ENCODE measurements around the gene GTF3C5. TPM values are rescaled to one million over a fixed set of nuclear protein-coding genes. Genes with fewer than 3 reads are reported as not detected.

The GTF3C5 gene
- total and polyA plus RNA-seq, 2 donors from 2014 or later, result 38.0 to 47.7 TPM

- H3K9ac ChIP-seq (ENCODE audit: low read length in 3 of 3), result no peak overlapping the region
- no peak for TF ChIP-seq CTCF (IDR thresholded peaks at IDR 0.05; ENCODE audit: borderline replicate concordance, extremely low read depth, insufficient read depth)
- intact Hi-C loops (cut with DNase I), result no loop called here
- no peak overlapping the region for H3K4me3 ChIP-seq (ENCODE audit: low read length in 3 of 3)
- H3K27ac ChIP-seq (ENCODE audit: low read depth in 2 of 2, low read length in 2 of 2), result no peak overlapping the region
- H3K36me3 ChIP-seq (ENCODE audit: control insufficient read depth in 2 of 3, insufficient read depth in 3 of 3, low read length in 3 of 3), result no peaks in the 10 kb centered on the region
- no peaks in the 10 kb centered on the region for H3K9me3 ChIP-seq (ENCODE audit: control insufficient read depth in 2 of 3, insufficient read depth in 1 of 3, low read length in 3 of 3)
- FAIRE-seq, result no peak
- no peaks in the 10 kb centered on the region for H3K4me1 ChIP-seq (ENCODE audit: control insufficient read depth in 2 of 3, insufficient read depth in 2 of 3, low read depth in 1 of 3, low read length in 3 of 3)
- peak in 1 of 5 donors; percentile 47 for DNase-seq
- no peaks in the 10 kb centered on the region for H3K27me3 ChIP-seq (ENCODE audit: control insufficient read depth, insufficient read depth, low read length)
Measured at GRCh38 chr9:132991351-132992300, 39.2 kb upstream of the GTF3C5 start.

GRCh38 chr9:132993511-132993939 lies 37.3 kb upstream of the GTF3C5 start:
- intact Hi-C loops (cut with DNase I), result no loop called here
- no peaks in the 10 kb centered on the region for H3K4me1 ChIP-seq (ENCODE audit: control insufficient read depth in 2 of 3, insufficient read depth in 2 of 3, low read depth in 1 of 3, low read length in 3 of 3)
- no peak for FAIRE-seq
- no peak overlapping the region for H3K4me3 ChIP-seq (ENCODE audit: low read length in 3 of 3)
- H3K9me3 ChIP-seq (ENCODE audit: control insufficient read depth in 2 of 3, insufficient read depth in 1 of 3, low read length in 3 of 3), result no peaks in the 10 kb centered on the region
- H3K27ac ChIP-seq (ENCODE audit: low read depth in 2 of 2, low read length in 2 of 2), result no peak overlapping the region
- DNase-seq, result peak in 1 of 5 donors; percentile 34
- H3K36me3 ChIP-seq (ENCODE audit: control insufficient read depth in 2 of 3, insufficient read depth in 3 of 3, low read length in 3 of 3), result no peaks in the 10 kb centered on the region
- no peak overlapping the region for H3K9ac ChIP-seq (ENCODE audit: low read length in 3 of 3)
- no peaks in the 10 kb centered on the region for H3K27me3 ChIP-seq (ENCODE audit: control insufficient read depth, insufficient read depth, low read length)
- no peak for TF ChIP-seq CTCF (IDR thresholded peaks at IDR 0.05; ENCODE audit: borderline replicate concordance, extremely low read depth, insufficient read depth)

GRCh38 chr9:132994410-132995120 lies 36.2 kb upstream of the GTF3C5 start:
- FAIRE-seq, result no peak
- no peaks in the 10 kb centered on the region for H3K9me3 ChIP-seq (ENCODE audit: control insufficient read depth in 2 of 3, insufficient read depth in 1 of 3, low read length in 3 of 3)
- H3K4me1 ChIP-seq (ENCODE audit: control insufficient read depth in 2 of 3, insufficient read depth in 2 of 3, low read depth in 1 of 3, low read length in 3 of 3), result no peaks in the 10 kb centered on the region
- H3K27ac ChIP-seq (ENCODE audit: low read depth in 2 of 2, low read length in 2 of 2), result no peak overlapping the region
- no peaks in the 10 kb centered on the region for H3K27me3 ChIP-seq (ENCODE audit: control insufficient read depth, insufficient read depth, low read length)
- no peak for TF ChIP-seq CTCF (IDR thresholded peaks at IDR 0.05; ENCODE audit: borderline replicate concordance, extremely low read depth, insufficient read depth)
- no peak overlapping the region for H3K9ac ChIP-seq (ENCODE audit: low read length in 3 of 3)
- intact Hi-C loops (cut with DNase I), result no loop called here
- H3K36me3 ChIP-seq (ENCODE audit: control insufficient read depth in 2 of 3, insufficient read depth in 3 of 3, low read length in 3 of 3), result no peaks in the 10 kb centered on the region
- DNase-seq, result peak in 3 of 5 donors; percentile 41 to 67 (median 48)
- H3K4me3 ChIP-seq (ENCODE audit: low read length in 3 of 3), result no peak overlapping the region
